Limb (tissue), 2 donors: Measurements from ENCODE around the gene LMF1.
A peak's percentile ranks its signal among the peaks of the same experiment; 100 is the strongest.
"Not testable (repeated sequence)": the region's sequence is repeated elsewhere in the genome, so short reads cannot be mapped to it uniquely, and the experiment has no call there.

Source experiments
- DNase-seq, 2 donors: peaks; one replicate each; pipeline ENCODE4 v3.0.0-alpha.2; 2016; ENCODE audit errors: extremely low spot score in 2 of 2

LMF1 gene

DNA sequence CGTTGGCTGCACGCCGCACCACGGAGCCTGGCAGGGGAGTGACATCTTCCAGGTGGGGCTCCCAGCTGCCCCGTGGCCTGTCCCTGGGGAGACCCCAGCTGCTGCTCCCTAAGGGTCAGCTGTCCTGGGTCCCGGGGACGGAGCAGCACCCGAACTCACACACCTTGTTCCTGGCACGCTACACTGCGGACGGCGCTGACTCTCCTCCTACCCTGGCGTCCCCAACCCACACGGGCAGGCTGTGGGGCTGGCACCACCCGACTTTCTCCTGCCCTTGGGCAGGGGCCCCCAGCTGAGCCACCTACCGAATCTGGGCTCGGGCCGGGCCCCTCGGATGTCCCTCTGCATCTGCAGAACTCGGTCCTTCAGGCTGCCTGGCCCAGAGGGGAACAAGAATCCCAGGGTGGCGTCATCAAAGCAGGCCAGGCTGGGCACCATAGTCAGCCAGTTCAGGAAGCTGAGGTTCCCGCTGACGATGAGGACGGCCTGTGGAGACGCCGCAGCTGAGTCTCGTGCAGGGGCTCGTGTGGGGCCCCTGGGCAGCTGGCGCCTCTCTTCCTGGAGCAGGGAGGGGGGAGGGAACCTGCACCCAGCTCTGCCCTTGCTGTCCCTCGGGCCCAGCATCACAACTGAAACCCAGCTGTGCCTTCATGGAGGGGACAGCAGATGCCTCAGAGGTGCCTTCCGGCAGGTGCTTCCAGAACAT lies 99.8 kb downstream of the LMF1 start:
- no peak for DNase-seq

DNA sequence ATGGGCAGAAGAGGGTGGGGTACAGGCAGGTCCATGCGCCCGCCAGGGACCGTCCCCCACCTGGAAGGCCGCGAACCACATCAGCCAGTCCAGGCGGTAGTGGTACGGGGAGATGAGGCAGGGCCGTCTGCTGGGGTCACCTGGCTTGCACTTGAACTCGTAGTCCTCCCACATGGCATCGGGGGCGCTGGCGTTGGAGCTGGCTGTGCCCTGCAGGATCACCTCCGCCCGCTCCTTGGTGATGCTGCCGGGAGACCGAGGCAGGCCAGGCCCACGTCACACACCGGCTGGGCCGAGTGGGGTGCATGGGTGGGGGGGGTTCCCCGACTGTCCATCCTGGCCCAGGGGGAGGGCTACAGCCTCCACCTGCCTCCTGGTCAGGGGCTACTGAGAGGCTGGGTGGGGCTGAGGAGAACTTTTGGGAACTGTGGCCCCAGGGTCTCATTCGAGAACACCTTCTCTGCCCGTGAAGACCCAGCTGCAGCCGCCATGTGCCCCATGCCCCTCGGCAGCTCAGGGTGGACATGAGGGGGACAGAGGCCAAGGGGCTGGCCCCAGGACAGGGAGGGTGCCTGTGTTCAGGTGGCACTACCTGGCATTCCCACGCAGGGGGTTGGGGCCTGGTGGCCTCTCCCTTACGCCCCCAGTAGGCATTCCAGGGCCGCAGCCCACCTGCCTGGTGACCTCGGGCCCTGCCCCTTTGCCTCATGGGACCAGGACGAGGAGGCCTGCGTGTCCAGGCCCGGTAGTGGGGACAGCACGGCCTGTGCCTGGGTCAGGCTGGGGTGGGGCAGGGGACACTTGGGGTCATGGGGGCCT lies 100.8 kb downstream of the LMF1 start:
- DNase-seq = no peak

DNA sequence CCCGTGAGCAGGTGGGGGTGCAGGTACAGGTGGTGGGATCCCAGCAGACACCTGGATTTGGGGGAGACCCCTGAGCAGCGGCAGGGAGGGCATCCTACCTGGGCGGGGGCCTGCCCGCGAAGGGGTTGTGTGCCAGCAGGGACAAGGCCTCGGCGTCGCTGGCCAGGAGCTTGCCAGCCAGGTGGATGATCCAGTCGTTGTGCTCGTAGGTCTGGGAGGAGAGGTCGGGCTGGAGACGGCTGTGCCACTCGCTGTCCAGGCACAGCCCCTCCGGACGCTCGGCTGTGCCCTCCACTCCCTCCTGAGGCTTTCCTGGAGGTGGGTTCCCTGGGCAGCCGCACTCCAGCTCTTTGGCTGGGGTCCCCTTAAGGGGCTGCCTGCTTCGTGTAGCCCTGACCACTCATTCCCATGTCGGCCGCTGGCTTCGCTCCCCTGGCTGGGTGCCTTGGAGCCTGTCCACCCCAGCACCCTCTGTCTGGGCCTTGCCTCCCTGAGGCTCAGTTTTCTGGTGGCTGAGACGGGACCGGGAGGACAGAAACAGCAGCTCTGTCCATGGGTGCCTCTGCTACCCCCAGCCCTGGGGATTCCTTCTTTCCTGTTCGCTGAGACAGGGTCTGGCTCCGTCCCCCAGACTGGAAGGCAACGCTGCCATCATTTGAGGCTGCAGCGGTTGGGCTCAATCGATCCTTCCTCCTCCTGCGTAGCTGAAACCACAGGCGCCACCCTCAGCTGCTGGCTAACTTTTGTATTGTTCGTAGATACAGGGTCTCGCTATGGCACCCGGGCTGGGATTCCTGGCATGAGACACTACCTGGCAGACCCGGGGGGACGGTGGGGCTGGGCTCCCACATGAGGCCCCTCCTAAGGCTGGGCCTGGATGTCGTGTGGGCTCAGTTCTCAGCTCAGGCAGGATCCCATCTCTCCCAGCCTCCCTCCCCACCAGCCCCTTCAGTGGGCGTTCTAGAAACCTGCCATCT lies 101.7 kb downstream of the LMF1 start:
- DNase-seq = no peak

DNA sequence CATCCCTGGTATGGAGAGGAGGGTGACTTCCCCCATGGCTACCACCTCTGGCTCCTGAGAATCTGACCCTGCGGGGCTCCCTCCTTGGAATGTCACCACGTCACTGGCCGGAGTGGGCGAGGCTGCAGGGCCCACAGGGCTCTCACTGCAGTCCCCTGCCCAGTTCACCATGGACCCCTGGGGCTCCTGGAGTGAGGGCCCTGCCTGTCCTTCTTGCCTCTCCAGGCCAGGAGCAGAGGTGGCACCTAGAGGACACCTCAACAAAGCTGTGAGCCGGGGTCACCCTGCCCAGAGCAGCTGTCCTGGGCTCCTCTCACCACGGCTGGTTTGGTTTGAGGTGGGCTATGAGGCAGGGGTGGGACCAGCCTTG lies 102.4 kb downstream of the LMF1 start:
- no peak for DNase-seq

DNA sequence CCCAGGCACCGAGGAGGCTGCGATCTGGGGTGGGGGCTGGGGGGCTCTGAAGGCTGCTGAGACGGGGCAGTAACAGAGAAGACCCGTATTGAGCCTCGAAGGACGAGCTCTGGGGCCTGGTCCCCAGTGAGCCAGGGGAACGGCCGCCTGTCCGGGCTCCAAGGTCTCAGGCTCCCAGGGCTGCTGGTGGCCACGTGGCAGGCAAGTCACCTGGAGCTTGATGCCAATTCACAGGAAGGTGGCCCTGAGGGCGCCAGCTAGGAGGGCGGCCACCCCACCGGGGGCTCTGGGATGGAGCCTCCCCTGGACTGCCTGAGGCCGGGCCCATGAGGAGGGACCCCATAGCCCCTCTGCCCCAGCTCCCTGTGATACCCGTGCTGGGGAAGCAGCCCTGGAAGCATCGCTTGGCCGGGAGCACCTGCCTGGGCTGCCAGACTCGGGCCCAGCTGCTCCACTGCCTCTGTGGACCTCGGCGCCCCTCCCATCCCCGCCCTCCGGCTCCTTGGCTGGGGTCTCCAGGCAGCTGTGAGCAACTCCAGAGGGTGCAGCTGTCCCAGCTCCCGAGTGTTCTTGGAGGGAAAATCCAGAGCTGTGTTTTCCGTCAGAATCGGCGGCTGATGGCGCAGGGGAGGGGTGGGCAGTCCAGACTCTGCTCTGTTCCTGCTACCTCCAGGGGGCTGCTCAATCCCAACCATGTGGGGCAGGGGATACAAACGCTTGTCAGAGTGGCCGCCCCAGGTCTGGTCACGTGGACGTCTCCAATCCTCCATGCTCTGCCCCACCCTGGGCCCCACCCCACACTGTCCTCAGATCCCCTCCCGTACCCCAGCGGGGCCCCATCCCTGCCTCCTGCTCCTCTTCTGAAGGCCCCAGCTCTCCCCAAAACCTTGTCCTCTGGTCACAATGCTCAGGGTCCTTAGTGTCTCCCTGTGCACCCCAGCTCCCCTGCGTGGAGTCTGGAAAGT lies 103.1 kb downstream of the LMF1 start:
- peak; percentile 55 to 72 for DNase-seq

DNA sequence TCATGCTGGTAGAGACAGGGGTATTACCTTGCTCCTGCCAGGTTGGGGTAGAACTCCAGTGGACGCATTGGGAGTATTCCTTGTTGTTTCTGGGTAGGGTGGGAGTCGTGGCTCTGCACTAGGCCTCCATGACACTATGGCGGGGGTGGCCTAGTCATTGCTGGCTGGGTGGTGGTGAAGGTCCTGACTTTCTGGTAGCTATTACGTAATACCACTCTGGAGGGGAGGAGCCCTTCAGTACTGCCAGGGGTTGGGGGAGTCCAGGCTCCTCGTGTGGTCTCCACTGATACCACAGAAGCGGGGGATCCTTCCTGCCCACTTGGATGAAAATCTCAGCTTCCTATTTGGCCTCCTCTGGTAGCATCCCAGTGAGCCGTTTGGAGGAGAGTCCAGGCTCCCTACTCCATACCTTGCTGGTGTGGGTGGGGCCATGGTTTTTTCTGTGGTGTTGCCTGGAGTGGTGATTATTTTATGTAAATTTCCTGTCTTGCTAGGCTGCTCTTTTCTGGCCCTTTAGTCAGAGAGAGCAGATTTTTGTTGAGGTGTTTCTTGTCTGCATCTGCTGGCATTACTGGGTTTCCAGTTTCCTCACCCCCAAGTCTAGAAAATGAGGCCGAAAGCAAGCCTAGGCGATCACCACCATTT lies 104.4 kb downstream of the LMF1 start:
- no peak for DNase-seq

DNA sequence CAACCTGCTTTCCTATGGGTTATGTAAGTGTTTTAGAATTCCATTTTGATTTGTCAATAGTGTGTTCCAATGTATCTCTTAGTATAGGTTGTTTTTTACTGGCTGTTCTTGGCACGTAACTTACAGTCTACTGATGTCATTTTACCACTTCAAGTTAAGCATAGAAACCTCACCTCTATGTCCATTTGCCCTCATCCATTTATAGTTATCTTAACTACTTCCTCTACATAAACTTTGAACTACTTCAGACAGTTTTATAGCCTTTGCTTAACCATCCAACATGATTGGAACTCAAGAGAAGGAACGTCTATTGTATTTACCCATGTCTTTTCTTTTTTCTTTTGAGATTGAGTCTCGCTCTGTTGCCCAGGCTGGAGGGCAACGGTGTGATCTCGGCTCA lies 105.8 kb downstream of the LMF1 start:
- DNase-seq = no peak

DNA sequence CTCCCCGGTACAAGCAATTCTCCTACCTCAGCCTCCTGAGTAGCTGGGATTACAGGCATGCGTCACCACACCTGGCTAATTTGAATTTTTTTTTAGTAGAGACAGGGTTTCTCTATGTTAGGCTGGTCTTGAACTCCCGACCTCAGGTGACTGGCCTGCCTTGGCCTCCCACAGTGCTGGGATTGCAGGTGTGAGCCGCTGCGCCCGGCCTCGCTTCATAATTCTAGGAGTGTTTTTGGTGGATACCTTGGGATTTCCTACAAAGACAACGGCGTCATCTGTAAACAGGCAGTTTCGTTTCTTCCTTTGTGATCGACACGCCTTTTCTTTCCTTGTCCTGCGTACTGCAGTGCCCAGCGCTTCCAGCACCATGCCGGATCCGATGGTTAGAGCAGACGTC lies 109.3 kb downstream of the LMF1 start:
- no peak for DNase-seq

DNA sequence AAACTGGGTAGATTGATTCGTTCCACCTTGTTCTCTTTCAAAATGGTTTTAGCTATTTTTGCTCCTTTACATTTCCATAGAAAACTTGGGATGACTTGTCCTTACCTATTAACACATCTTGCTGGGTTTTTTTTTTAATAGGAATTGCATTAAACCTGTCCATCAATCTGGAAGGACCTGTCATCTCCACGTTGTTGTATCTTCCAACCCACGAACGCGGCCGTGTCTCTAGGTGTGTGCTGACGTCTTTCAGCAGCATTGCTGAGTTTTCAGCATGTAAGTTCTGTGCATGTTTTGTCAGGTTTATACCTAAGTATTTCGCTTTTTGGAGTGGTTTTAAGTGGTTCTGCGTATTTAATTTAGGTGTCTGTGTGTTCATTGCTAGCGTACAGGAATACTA lies 109.9 kb downstream of the LMF1 start:
- no peak for DNase-seq

DNA sequence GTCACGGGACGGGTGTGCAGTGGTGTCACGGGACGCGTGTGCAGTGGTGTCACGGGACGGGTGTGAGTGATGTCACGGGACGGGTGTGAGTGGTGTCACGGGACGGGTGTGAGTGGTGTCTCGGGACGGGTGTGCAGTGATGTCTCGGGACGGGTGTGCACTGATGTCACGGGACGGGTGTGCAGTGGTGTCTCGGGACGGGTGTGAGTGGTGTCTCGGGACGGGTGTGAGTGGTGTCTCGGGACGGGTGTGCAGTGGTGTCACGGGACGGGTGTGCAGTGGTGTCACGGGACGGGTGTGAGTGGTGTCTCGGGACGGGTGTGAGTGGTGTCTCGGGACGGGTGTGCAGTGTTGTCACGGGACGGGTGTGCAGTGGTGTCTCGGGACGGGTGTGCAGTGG lies 111.8 kb downstream of the LMF1 start:
- DNase-seq = not testable (repeated sequence)

DNA sequence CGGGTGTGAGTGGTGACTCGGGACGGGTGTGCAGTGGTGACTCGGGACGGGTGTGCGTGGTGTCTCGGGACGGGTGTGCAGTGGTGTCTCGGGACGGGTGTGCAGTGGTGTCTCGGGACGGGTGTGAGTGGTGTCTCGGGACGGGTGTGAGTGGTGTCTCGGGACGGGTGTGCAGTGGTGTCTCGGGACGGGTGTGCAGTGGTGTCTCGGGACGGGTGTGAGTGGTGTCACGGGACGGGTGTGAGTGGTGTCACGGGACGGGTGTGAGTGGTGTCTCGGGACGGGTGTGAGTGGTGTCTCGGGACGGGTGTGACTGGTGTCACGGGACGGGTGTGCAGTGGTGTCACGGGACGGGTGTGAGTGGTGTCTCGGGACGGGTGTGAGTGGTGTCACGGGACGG lies 112.3 kb downstream of the LMF1 start:
- not testable (repeated sequence) for DNase-seq

DNA sequence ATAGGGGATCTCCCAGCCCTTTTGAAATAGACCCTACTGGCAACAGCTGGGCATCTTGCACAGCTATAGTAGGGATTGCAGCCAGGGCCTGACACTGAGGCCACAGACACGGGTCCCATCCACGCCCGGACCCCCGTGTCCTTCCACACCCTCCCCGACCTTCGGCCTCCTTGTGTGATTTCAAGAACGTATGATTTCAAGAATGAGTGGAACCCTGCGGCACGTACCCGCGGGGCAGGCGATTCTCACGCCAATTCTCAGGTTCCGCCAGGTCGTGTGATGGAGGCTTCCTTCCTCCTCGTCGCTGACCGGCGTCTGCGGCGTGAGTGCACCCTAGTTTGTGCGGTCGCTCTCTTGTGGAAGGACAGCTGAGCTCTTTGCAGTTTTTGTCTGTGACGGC lies 114.0 kb downstream of the LMF1 start:
- DNase-seq = no peak

DNA sequence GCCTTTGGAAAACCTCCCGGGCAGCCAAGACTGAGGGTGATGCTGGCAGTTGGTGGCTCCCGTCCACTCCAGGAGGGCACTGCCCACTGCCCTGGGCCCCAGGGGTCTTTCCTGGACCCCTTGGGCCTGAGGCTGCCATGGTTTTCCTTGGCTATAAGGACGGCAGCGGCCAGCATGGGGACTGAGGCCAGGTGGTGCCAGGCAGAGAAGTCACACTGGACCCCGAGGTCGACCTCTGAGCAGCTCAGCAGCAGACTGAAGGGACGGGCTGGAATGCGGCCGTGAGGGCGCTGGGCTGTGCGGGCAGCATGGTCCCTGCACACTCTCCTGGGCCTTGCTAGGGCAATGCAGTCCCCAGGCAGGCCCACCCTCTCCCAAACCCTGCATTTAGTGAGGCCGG lies 114.7 kb downstream of the LMF1 start:
- no peak for DNase-seq

DNA sequence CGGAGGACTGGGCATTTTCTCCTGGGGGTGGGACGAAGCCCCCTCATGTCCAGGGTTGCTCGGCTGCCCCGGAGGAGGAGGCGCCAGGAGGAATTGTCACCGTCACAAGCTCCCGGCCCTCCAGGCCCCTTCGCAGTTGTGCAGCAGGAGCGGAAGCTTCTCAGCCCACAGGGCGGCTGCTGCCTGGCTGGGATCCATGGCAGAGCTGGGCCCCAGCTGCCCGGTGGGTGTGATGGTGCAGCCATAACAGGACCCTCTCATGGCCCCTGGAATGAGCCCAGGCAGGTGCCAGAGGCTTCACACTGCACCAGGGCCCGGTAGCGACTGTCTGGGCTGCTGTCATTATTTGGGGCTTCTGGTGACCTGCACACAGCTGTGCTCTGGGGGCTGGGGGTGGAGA lies 115.3 kb downstream of the LMF1 start:
- no peak for DNase-seq

DNA sequence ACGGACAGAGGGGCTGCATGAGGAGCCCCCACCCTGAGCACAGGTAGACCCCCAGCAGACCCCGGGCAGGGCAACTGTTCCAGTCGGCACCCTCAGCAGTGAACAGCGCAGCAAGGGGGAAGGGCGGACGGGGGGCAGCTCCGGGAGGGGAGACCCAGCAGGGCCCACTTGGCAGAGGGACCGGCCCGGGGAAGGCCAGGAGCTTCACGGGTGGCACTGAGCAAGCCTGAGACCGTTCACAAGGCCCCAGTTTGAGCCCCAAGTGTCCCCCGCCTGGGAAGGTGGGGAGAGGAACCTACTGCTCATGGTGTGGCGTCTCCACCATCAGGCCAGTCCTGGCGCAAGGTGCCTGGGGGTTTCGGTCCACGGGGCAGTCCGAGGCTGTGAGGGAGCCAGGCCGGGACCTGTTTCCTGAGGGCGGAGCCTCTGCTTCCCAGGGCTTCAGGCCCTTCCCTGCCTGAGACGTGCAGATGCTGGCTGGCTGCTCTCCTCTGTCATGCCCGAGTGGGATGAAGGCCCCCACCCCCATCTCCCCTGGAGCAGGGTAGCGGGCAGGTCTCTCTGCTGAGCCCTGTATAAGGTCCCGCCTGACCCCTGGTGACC lies 115.9 kb downstream of the LMF1 start:
- DNase-seq = no peak

DNA sequence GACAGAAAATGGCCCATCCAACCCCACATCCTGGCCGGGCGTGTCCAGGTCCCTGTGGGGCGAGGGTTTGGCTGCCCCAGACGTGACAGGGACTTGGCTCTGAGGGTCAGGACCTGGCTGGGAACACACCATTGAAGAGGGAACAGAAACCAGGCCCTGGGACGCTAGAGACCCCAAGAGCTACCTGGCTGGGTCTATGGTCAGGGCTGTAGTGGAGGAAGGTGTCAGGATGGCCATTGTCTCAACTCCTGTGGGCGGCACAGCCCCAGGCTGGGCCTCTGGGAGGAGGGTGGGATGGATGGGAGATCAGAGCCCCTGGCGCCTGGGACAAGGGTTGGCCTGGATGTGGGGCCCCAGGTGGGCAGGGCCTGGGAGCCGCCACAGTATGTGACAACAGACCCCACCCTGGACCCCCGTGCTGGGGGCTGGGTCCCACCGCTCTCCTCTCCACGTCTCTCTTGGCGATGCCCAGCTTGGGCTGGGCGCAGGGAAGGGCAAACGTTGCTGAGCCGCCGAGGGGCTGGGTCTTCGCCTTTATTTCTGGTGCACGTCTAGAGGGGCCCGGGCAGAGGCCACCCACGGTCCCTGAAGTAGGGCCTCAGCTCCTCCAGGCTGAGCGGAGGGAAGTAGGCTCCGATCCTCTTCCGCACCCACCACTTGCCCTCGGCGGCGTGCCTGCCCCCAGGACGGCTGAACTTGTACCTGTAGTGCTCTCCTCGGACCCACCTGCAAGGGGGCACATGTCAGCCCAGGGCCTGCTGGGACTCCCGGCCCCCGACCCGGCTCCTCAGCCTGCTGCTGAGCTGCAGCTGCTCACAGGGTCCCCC lies 116.6 kb downstream of the LMF1 start:
- no peak for DNase-seq

DNA sequence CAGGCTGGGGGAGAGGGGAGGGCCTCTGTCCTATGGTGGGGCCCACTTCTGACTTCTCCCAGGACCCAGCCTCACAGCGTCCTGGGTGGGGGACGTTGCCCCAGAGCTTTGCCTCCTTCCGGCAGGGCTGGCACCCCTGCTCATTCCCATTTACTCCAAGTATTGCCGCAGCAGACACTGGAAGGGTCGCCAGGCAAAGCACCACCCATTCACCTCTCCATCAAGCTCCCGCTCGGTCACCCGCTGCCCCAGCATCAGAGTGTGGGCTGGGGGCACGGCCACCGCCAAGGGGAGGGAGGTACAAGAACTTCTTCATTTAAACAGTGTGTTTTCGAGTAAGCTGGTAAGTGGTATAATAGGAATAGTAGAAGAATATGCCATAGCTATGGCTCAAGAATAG lies 117.5 kb downstream of the LMF1 start:
- DNase-seq = no peak

DNA sequence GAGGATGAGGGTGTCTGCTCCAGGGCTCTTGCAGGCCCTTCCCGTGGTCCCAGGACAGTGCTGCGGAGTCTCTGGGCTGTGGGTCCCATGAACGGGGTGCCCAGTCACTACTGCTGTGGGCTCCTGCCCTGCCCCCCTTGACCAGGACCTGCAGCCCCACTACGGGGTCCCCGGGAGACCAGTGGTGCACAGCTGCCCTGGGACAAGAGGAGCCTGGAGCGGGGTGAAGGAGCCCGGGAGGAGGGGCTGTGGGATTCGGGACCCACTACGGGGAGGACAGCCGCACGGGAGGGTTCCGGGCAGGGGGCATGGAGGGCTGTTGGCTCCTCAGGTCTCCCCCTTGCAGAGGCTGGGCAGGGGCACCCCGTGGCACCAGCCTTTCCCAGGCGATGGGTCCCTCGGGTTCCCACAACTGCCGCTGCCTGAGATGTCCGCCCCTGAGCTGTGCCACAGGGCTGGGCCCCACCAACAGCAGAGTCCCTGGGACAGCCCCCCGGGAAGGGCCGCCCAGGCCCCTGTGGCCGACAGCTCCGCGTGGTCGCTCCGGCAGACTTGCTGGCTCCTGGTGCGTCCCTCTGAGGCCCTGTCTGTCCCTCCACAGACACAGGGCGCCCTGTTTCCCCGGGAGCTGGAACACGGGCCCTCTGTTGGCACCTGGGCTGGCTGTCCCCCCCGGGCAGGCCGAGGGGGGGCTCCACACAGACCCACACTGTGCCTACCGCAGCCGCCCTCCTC lies 118.2 kb downstream of the LMF1 start:
- no peak for DNase-seq
